Mesenteric fat pad (tissue), 1 donor: ENCODE results near the gene MSLN. TPM values are rescaled to one million over a fixed set of nuclear protein-coding genes. Genes with fewer than 3 reads are reported as not detected.

Experiments used
- DNase-seq: peaks from one replicate; pipeline ENCODE4 v3.0.0-alpha.2; 2020; ENCODE audit warnings: low spot score
- total RNA-seq: library from RNA; stranded (reverse); fragmentation: NEBNext Ultra II Directional; extraction: Animal tissue kit (Norgen Biotek cat#: 25700); gene quantifications from one replicate; pipeline ENCODE4 v1.2.1, GENCODE V29; 2021
- donor health status: DM: yes; HTN: yes; CAD: no.

MSLN gene
- total RNA-seq, 1 donor from 2014 or later = not detected

DNA sequence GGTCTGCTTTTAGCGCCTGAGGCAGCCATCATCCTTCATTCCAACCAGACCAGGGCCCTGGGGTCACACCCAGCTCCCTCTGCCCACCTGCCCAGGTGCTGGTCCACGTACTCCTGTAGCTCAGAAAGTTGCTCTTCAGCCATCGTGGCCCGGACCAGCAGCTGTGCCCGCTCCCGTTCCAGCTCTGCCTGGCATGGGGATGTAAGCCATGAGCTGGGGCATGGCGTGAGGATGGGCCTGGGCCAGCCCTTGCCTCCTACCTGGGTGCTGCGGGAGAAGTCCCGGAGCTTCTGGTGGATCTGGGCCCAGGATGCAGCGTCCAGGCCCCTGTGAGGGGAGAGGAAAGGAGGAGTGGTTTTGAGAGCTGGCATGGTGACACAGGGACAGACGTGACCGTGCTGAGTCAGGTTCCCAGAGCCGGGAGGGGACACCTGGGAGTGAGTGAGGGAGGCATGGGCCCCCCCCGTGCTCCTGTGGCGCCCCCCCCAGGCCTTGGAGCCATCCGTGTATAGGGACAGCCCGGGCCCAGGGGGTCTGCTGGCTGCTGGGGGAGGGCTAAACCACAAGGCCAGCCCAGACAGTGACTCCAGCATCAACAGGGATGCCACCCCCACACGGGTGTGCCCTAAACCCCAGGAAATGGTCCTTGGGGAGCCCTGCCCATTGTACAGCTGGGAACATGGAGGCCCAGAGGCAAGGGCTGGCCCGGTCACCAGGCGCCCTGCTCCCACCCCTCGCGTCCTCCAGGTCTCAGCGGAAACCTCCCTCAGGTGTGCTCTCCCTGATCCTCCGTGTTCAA, 37.5 kb upstream of the MSLN start:
- DNase-seq = no peak

DNA sequence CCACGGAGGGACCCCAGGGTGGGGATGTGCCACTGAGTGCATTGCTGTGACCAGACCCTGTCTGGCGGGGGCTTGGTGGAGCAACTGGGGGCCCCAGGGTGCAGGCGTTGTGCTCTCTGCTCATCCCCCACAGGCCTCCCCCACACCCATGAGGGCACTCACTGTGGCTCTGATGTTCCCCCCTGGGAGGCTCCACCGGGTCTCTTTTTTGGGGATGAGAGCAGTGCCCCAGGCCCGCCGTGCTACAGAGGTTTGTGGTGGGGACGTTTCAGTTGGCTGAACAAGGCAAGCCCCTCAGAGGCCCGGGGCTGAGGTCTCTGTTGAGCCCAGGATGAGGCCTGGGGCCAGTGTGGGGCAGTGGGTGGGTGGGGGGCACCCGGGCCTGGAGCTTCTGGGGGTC, 36.8 kb upstream of the MSLN start:
- no peak for DNase-seq

DNA sequence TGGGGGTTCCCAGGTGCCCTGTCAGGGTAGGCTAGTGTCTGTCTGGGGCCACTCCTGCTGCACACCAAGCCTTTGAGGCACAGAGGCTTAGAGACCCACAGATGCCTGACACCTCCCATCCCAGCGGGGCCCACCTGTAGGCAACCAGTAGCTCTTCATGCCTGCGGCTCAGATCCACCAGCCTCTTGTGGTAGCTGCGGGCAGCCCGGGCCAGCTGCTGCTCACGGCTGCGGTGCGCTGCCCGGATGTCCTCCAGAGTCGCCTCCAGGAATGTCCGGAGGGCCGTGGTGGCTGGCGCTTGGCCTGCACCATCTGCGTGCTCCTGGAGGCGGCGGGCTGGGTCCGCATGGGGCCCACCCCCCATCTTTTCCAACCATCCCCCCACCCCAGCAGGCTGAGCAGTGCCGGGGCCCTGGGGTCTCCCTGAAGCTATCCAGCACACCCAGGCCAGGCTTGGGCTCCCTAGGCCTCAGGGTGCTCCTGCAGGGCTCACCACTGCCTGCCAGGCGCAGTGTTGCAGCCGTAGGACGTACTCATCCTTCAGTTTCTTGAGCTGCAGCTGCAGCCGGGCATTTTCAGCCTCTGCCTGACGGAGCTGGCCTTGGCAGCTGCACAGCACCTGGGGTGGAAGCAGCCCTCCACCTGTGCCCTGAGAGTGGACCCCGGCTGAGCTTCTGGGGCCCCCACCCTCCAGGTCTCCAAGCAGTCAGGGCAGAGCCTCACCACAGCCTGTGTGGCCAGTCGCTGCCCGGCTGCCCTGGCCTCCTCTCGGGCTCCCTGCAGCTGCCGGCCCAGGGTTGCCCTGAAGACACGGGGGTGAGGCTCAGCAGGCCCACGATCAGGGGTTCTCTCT, 36.1 kb upstream of the MSLN start:
- DNase-seq = no peak

DNA sequence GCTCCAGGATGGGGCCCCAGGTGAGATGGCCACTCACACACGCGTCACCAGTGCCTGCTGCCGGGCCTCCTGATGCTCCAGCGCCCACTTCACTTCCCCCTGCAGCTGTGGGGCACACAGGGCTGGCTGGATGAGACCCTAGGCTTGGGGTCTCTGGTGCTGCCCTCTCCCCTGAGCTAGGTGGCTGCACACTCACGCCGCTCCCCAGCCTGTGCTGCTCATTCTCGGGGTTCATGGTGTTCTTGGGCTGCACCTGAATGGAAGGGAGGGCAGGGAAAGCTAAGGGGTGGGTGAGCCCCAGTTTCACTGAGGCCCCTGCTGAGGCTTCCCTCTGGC, 35.5 kb upstream of the MSLN start:
- no peak for DNase-seq

DNA sequence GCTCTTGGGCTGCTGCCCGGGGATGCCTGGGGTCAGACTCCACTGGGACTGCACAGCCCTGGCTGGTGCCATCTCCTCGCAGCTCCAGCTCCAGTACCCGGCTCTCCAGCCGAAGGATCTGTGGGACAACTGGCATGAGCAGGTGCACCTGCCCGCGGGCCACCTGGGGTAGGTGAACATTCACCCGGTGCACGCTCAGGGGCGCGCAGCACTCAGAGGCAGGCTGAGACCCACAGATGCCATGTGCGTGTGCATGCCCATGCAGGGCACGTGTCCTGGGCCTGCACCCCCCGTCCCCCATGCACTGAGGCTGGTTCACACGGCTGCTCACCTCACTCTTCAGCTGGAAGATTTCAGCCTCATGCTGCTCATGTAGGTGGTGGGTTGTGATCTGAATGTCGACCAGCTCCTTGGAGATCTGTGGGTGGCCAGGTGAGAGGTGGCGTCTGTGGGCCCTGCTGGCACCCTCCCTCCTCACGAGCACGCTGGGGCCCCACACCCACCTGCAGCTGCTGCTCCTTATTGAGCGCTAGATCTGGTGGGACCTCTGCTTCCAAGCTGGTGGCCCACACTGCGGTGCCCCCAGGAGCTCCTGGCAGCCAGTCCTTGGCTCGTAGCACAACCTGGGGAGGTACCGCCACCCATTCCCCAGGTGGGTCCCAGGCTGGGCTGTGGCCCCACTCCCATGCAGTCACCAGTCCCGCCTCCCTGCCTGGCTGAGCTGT, 34.9 kb upstream of the MSLN start:
- no peak for DNase-seq

DNA sequence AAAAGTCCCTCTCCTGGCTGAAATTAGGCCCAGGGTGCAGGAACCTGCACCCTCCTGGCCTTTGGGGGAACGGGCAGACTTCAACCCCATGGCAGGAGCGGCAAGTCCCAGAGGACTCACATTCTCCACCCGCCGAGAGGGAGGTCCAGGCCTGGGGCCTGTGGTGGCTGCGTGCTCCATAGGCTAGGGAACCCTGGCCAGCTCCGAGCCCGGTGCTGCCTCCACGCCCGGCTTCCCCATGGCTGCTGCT, 34.4 kb upstream of the MSLN start:
- DNase-seq = no peak

DNA sequence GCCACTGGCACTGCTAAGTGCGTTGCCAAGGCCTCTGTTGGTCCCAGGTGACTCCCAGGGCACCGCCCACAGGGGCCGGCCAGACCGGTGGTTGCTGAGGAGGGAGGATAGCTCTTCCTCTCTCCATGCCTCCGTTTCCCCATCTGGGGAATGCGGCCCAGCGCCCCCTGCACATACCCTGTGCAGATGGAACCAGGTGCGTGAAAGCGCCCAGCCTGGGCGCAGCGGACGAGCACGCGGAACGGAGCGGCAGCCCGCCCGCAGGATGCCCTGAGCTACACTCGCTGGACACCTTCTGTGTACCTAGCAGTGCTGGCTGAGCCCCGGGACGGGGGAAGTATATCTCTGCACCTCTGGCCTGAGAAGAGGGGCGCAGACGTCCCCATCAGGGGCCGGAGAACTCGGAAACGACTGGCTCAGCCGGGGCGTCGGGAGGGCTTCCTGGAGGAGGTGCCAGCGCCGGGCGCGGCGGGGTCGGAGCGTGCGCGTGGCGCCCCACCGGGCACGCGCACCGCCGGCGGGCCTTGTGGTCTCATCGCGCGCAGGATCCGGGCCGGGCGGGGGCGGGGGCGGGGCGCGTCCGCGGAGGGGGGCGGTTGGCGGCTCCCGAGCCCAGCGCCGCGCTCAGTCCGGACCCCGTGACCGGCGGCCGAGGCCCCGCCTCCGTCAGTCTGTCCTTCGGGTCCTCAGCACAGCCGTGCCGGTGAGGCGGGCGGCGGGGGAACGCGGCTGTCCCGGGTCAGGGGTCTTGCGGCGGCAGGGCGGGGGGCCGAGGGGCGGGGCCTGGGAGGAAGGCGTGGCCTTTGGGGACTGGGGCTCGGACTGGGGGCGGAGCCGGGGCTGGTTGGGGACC, 33.9 kb upstream of the MSLN start, which contains the start of the genes CCDC78 and HAGHL:
Gene CCDC78 (minus strand): TSS at position 6 of the 853 bp plus-strand sequence. CDS start 76 bp downstream, outside the sequence.
Gene HAGHL (plus strand): TSS at position 669 of the 853 bp plus-strand sequence. CDS start 404 bp downstream, outside the sequence.
- no peak for DNase-seq

DNA sequence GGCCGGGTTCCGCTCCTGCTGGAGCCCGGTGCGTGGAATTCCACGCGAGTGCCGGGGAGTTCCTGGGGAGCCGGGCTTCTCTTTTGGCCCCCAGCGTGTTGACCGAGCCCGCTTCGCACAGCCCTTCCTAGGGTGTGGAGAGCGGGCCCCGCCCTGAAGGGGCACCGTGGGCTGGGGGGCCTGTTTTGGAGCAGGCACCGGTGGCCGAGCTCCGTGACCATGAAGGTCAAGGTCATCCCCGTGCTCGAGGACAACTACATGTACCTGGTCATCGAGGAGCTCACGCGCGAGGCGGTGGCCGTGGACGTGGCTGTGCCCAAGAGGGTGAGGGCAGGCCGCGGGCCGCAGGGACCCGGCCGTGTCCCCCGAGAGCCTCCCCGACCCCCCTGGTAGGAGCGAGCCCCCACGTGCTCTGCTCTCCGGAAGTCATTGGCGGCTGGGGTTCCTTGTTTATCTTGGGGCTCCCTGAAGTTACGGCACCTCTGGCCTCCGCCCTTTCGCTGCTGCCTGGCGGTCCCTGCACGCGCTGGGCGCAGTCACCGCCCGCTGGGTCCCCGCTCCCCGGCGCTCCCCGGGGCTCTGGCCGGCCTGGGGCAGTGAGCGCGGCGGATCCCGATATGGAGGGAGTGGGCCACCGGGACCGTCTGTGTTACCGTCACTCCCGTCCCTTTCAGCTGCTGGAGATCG, 33.1 kb upstream of the MSLN start:
- no peak for DNase-seq

DNA sequence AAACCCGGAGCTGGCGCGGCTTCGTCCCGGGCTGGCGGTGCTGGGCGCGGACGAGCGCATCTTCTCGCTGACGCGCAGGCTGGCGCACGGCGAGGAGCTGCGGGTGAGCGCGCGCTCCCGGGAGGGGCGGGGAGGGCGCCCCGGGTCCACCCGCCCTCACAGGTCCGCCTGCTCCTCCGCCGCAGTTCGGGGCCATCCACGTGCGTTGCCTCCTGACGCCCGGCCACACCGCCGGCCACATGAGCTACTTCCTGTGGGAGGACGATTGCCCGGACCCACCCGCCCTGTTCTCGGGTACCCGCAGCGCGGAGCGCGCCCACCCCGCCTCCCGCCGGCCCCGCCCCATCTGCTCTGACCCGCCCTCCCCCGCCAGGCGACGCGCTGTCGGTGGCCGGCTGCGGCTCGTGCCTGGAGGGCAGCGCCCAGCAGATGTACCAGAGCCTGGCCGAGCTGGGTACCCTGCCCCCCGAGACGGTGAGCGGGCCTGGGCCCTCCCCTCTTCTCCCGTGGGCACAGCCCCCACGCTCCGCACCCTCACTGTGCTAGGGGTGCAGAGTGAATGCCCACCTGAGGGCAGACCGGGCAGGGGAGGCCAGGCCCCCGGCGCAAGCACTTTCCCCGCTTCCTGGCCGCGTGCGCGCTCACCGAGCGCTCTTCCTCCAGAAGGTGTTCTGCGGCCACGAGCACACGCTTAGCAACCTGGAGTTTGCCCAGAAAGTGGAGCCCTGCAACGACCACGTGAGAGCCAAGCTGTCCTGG, 32.2 kb upstream of the MSLN start:
- no peak for DNase-seq

DNA sequence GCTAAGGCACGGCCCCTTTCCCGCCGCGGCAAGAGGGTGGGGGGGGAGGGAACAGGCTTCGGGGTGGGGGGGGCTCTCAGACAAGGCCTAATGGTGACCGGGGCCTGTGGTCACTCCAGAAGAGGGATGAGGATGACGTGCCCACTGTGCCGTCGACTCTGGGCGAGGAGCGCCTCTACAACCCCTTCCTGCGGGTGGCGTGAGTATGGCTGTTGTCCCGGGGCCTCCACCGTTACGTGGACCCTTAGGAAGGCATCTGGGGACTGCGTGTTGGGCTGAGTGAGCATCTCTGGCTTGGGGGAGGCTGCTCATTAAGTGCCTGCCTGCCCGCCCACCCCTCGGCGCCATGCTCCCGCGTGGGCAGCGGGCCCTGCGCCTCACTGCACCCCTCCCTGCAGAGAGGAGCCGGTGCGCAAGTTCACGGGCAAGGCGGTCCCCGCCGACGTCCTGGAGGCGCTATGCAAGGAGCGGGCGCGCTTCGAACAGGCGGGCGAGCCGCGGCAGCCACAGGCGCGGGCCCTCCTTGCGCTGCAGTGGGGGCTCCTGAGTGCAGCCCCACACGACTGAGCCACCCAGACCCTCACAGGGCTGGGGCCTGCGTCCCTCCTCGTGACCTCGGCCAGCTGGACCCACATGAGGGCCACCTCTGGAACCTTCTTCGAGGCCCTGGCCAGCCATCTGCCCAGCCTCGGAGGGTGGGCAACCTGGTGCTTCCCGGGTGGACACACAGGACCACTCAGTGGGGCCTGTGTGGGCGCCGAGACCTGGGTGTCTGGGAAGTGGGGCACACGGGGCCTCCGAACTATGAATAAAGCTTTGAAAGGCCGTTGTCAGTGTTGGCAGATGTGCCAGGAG, 31.4 kb upstream of the MSLN start:
- DNase-seq = no peak

DNA sequence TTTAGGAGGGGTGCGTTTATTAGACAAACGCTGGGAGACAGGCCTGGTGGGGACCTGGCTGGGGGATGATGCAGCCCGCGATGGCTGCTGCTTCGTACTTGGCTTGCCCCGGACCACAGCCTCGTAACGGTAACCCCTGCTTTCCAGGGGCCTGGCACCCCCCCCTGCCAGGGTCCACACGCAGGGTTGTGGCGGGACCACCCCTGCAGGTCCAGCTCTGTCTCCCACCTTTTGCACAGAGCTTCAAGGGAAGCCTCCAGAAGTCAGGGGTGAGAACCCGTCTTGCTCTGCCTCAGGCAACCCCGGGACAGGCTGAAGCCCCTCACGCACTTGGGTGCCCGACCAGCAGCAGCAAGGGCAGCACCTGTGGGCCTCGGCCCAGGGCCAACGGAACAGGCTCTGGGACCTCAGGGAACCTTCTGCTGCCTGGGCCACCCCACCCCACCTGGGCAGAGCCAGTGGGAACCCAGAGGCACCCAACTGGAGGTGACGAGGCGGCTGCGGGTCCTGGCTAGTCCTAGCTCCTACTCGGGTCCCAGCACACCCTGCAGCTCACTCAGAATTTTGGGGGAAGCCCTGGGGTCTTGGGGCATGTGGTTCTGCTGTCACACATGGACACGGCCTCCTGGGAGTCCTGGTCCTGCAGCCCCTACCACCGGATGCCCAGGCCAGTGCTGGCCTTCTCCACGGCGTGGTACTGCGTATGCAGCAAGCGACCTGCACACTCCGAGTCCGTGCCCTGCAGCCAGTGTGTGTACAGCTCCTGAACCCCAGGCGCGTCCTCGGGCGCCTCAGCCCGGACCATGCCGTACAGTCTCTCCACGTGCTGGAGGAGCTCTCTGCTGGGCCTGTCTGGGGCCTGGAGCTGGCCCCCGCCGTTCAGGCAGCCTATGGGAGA, 30.5 kb upstream of the MSLN start:
- no peak for DNase-seq

DNA sequence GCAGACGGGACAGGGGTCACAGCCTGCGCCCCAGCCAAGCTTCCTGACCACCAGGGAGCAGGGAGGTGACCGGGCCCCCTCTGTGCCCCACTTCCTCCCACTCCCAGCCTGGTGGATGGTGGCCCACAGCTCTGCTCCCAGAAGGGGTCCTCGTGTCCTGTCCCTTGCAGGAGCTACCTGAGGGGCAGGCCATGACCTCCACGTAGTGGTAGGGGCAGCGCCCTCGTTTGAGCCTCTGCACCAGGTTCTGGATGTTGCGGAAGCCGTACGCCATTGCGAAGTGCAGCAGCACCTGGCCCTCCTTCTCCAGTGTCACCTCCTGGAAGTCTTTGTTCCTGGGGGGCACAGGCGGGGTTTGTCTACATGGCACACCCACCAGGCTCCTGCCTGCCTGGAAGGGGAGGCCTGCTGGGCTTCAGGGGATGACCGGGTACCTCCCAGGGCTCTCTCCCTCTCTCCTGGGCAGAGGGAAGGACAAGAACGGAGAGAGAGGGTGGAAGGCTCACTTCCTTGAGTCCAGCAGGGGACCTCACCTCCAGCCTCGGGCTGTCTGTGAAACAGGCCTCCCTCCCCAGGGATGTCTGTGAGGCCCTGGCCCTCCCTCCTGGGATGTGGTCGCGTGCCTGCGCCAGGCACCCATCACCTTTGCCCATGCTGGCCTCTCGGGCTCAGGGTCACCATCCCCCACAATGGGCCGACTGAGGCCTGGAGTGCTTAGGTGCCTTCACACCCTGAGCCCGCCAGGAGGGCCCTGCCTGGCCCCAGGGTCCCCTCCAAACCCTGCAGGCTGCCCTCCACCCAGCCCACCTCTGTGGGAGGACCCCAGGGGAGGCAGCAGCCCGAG, 29.6 kb upstream of the MSLN start:
- DNase-seq = no peak

DNA sequence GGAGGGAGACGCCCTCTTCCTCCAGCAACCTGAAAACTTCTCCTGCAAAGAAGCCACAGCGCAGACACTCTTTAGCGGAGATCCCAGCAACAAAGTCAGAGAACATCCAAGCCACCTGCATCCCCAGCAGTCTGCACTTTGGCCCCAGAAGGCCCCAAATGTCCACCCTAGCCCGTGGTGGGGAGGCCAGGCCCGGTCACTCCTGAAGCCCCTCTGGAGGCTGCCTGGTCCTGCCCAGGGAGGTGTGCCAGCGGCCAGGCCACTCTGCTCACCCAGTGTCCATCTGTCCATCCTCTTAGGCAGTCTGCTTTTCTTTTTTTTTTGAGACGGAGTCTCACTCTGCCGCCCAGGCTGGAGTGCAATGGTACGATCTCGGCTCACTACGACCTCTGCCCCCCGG, 28.2 kb upstream of the MSLN start:
- DNase-seq = no peak

DNA sequence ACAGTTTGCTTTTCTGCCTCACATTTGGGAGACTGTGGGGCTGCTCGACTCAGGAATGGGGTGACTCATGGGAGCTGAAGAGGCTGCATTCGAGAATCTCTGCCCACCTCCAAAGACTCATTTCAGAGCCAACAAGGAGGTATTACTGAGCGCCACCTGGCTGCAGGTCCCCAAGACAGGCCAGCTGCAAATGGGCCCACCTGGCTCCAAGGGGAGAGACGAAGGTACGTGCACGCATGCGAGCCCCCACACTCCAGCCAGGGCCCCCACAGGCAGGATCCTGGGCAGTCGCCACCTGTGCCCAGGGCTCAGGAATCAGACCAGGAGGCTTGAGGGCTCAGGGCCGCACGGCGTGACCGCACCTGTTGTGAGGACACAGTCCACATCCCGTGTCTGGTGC, 27.6 kb upstream of the MSLN start:
- DNase-seq = no peak

DNA sequence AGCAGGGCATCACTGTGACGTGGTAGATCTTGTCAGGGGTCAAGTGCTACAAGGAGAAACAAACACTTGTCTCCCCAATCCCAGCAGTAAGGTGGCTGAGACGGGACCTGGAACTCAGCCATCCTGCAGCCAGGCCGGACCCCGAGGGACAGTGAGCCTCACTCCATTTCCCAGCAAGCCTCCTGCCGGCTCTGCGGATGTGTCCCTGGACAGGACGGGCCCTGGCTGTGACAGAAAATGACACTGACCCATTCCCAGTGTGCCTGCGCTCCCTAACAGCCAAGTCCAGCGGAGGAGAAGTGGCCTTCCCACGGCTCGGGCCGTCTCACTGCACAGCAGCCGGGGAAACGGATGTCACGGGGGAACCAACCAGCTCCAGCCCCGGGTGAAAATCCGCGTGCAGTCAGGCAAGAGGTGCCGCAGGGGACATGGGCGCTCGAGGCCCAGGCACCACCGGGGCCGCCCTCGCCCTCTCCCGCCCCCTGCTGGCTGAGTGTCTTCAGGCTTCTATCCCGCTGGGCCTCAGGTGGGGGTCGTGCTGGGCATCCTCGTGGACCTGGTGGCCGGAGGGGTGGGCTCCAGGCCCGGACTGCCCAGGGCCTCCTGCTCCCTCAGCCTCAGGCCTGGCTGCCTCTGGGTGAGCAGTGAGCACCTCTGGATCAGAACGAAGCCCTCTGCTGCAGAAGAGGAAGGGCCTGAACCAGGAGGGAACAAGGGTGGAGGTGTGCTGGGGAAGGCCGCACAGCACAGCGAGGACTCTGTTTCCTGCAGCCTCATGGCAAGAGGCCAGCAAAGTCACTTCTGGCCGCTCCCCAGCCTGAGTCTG, 26.9 kb upstream of the MSLN start:
- DNase-seq = no peak
